ENCODE measurements around the gene FMR1.

The FMR1 gene

GRCh38 chrX:147877726-147878125 is 34.0 kb upstream of the FMR1 start:
- H3F3A ChIP-seq (ENCODE audit: insufficient read depth): no peaks in the 10 kb centered on the region
- H2AFZ ChIP-seq (ENCODE audit: low read depth, low read length, severe bottlenecking): no peak overlapping the region
- no peaks in the 10 kb centered on the region for H3K27me3 ChIP-seq (ENCODE audit: low read length)
- H3K79me2 ChIP-seq (ENCODE audit: insufficient read depth, low read length): no peaks in the 10 kb centered on the region
- no peak for TF ChIP-seq EZH2phosphoT487 (conservative IDR thresholded peaks at IDR 0.05; ENCODE audit: low read length)
- no peak for TF ChIP-seq CTCF (IDR thresholded peaks at IDR 0.05; ENCODE audit: insufficient read depth, low read length, poor library complexity, severe bottlenecking)
- no peak overlapping the region for H3K27ac ChIP-seq (ENCODE audit: low read depth, low read length)
- H3K9ac ChIP-seq (ENCODE audit: low read length): no peak overlapping the region
- no peaks in the 10 kb centered on the region for H3K9me2 ChIP-seq (replicated peaks; ENCODE audit: insufficient read depth, low read length)
- H3K4me3 ChIP-seq (ENCODE audit: insufficient read depth, low read length, poor library complexity, severe bottlenecking): no peak overlapping the region
- H3K9me3 ChIP-seq (ENCODE audit: insufficient read depth, low read length): no peaks in the 10 kb centered on the region
- no peaks in the 10 kb centered on the region for H3K36me3 ChIP-seq (ENCODE audit: low read length)
- no peaks in the 10 kb centered on the region for H4K20me1 ChIP-seq (ENCODE audit: low read depth, low read length)
- no peak overlapping the region for H3K4me2 ChIP-seq (ENCODE audit: low read depth, low read length, poor library complexity, severe bottlenecking)

GRCh38 chrX:147884958-147885357 is 26.8 kb upstream of the FMR1 start:
- H2AFZ ChIP-seq (ENCODE audit: low read depth, low read length, severe bottlenecking): no peak overlapping the region
- H3K4me2 ChIP-seq (ENCODE audit: low read depth, low read length, poor library complexity, severe bottlenecking): no peak overlapping the region

GRCh38 chrX:147890756-147891155 is 21.0 kb upstream of the FMR1 start:
- H2AFZ ChIP-seq (ENCODE audit: low read depth, low read length, severe bottlenecking): no peak overlapping the region
- no peak overlapping the region for H3K4me2 ChIP-seq (ENCODE audit: low read depth, low read length, poor library complexity, severe bottlenecking)
- H3K79me2 ChIP-seq (ENCODE audit: insufficient read depth, low read length): no peaks in the 10 kb centered on the region
- H4K20me1 ChIP-seq (ENCODE audit: low read depth, low read length): no peaks in the 10 kb centered on the region
- H3K9me3 ChIP-seq (ENCODE audit: insufficient read depth, low read length): no peaks in the 10 kb centered on the region
- no peak overlapping the region for H3K9ac ChIP-seq (ENCODE audit: low read length)
- no peaks in the 10 kb centered on the region for H3K9me2 ChIP-seq (replicated peaks; ENCODE audit: insufficient read depth, low read length)
- H3K4me3 ChIP-seq (ENCODE audit: insufficient read depth, low read length, poor library complexity, severe bottlenecking): no peak overlapping the region
- no peaks in the 10 kb centered on the region for H3F3A ChIP-seq (ENCODE audit: insufficient read depth)
- no peak overlapping the region for H3K27ac ChIP-seq (ENCODE audit: low read depth, low read length)
- H3K27me3 ChIP-seq (ENCODE audit: low read length): no peaks in the 10 kb centered on the region
- H3K36me3 ChIP-seq (ENCODE audit: low read length): no peaks in the 10 kb centered on the region
- TF ChIP-seq CTCF (IDR thresholded peaks at IDR 0.05; ENCODE audit: insufficient read depth, low read length, poor library complexity, severe bottlenecking) (no peak), EZH2phosphoT487 (conservative IDR thresholded peaks at IDR 0.05; ENCODE audit: low read length) (no peak)

More at GRCh38 chrX:147884958-147885357, 26.8 kb upstream of the FMR1 start:
- no peak overlapping the region for H3K4me3 ChIP-seq (ENCODE audit: insufficient read depth, low read length, poor library complexity, severe bottlenecking)
- no peaks in the 10 kb centered on the region for H3K9me2 ChIP-seq (replicated peaks; ENCODE audit: insufficient read depth, low read length)
- no peak for TF ChIP-seq EZH2phosphoT487 (conservative IDR thresholded peaks at IDR 0.05; ENCODE audit: low read length)
- no peak for TF ChIP-seq CTCF (IDR thresholded peaks at IDR 0.05; ENCODE audit: insufficient read depth, low read length, poor library complexity, severe bottlenecking)
- no peak overlapping the region for H3K27ac ChIP-seq (ENCODE audit: low read depth, low read length)
- H3K9ac ChIP-seq (ENCODE audit: low read length): no peak overlapping the region
- H3K9me3 ChIP-seq (ENCODE audit: insufficient read depth, low read length): no peaks in the 10 kb centered on the region
- no peaks in the 10 kb centered on the region for H3K36me3 ChIP-seq (ENCODE audit: low read length)
- H4K20me1 ChIP-seq (ENCODE audit: low read depth, low read length): no peaks in the 10 kb centered on the region
- H3F3A ChIP-seq (ENCODE audit: insufficient read depth): no peaks in the 10 kb centered on the region
- no peaks in the 10 kb centered on the region for H3K27me3 ChIP-seq (ENCODE audit: low read length)
- H3K79me2 ChIP-seq (ENCODE audit: insufficient read depth, low read length): no peaks in the 10 kb centered on the region

Measured in SU-DHL-6 (cell line).